Left lobe of liver (tissue), 2 donors: Measurements from ENCODE around the gene TMEM60. TPM values are rescaled to one million over a fixed set of nuclear protein-coding genes. Genes with fewer than 3 reads are reported as not detected.

Experiments
- ATAC-seq: fragments of 200-7000 bp; cut with Tn5 transposase; one replicate; pipeline ENCODE4 v1.9.1; 2020; ENCODE audit warnings: mild to moderate bottlenecking, moderate library complexity
- DNase-seq: peaks from one replicate; pipeline ENCODE4 v3.0.0-alpha.2; 2020; ENCODE audit warnings: low spot score
- total RNA-seq: library from RNA; stranded (reverse); gene quantifications from one replicate; pipeline ENCODE4 v1.2.1, GENCODE V29; 2021
- donor health status: DM: no; HTN: no; CAD: no; lungs with moderate emphysema.
- donor health status: DM: no; HTN: yes; CAD: no.

The TMEM60 gene
- total RNA-seq, 1 donor from 2014 or later, result 5.3 TPM

DNA sequence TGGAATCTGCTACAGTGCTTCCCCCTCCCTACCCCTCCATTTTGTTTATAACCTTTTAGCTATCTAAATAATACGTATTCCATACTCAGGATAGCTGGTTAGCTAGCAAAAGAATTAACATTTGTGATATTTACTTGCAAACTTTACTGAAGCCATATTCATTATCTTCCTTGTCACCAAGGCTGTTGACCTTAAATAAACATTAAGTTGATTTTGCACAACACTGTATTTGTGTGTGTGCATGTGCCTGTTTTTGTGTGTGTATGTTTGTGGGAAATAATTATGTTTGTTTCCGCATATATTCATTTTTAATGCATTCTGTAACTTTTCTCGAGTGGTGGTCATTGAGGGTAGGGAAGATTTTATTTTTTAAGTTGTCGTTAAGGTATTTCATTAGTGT, 15.9 kb downstream of the TMEM60 start:
- ATAC-seq (peak; percentile 51), DNase-seq (no peak)

DNA sequence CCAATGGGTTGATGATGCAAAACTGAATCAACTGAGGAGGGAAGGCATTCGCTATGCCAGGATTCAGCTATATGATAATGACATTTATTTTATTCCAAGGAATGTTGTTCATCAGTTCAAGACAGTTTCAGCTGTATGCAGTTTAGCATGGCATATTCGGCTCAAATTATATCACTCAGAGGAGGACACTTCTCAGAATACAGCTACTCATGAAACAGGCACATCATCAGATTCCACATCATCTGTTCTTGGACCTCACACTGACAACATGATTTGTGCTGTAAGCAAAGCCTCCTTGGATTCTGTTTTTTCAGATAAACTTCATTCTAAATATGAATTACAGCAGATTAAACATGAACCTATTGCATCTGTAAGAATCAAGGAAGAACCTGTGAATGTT, 19.7 kb downstream of the TMEM60 start:
- ATAC-seq (no peak), DNase-seq (no peak)

DNA sequence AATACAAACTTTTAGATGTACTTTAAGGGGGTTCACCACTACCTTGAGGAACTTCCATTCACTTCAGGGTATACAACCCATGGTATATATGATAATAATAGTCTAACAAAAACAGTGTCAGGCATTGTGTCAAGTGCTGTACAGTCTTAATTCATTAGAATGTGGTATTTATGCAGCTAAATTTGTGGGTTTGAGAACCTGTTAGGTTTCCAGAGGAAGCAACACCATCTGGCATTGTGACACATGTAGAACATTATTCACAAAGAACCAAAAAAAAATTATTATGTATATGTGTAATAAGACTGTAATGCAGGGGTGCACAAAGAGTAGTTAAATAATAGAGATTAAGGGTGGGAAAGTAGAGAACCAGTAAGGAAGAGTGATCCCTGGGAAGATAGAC, 26.3 kb downstream of the TMEM60 start:
- ATAC-seq (no peak), DNase-seq (no peak)

DNA sequence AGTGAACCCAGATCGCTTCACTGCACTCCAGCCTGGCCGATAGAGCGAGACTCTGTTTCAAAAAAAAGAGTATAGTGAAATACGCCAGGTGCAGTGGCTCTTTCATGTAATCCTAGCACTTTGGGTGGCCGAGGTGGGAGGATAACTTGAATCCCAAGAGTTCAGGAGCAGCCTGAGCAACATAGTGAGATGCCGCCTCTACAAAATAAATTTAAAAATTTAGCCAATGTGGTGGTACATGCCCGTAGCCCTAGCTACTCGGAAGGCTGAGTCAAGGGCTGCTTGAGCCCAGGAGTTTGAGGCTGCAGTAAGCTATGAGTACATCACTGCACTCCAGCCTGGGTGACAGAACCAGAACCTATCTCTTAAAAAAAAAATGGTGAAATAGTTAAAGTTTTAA, 27.9 kb downstream of the TMEM60 start:
- ATAC-seq, result no peak
- no peak for DNase-seq

DNA sequence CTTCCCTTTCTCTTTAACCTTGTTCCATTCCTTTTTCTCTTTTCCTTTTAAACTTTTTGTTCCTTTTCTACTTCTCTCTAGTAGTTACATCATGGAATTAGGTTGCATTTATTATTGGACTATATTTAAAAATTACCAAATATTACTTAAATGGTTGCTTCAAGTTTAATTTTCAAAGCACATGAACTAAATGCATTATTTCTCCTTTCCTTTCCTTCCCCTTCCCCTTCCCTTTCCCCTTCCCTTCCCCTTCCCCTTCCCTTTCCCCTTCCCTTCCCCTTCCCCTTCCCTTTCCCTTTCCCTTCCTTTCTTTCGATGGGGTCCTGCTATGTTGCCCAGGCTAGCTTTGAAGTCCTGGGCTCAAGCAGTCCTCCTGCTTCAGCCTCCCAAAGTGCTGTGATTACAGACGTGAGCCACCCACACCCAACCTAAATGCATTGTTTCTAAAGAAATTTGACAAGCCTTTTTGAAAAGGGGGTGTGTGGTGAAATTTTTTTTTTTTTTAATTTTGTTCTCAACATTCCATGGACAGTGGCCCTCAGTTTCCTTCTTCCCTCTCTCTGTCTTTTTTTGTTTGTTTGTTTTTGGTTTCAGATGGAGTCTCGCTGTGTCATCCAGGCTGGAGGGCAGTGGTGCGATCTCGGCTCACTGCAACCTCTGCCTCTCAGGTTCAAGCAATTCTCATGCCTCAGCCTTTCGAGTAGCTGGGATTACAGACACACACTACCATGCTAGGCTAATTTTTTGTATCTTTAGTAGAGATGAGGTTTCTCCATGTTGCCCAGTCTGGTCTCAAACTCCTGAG, 31.2 kb downstream of the TMEM60 start:
- DNase-seq (no peak), ATAC-seq (peak; percentile 38)

DNA sequence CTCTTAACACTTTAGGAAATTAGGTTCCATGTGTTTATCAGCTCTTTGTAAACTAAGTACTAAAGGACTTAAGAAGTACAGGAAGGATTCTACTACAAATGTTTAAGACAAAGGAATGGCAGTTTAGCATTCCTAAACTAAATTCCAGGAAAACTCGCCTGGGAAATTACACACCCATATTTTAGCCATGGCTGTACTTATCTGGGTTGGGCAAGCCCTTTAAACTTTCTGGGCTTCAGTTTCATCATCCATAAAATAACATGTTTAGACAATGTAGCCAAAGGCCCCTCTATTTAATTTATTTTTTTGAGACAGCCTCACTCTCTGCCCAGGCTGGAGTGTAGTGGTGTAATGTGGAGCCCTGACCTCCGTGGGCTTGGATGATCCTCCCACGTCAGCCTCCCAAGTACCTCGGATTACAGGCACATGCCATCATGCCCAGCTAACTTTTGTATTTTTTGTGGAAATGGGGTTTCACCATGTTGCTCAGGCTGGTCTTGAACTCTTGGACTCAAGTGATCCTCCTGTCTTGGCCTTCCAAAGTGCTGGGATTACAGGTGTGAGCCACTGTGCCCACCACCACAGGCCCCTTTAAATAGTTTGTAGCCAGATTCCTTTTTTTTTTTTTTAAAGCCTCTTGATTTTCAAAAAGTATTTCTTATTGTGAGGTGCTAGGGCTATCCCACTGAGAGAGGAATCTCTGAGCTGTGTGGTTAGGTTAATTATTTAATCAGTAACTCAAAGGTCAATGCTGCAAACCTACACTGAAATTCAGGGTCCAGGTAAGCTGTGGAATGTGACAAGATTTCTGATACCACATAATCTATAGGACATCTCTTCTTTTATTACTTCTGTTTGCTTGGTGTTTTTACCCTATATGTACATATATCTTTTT, 32.1 kb downstream of the TMEM60 start:
- DNase-seq, result no peak
- ATAC-seq, result peak; percentile 93

DNA sequence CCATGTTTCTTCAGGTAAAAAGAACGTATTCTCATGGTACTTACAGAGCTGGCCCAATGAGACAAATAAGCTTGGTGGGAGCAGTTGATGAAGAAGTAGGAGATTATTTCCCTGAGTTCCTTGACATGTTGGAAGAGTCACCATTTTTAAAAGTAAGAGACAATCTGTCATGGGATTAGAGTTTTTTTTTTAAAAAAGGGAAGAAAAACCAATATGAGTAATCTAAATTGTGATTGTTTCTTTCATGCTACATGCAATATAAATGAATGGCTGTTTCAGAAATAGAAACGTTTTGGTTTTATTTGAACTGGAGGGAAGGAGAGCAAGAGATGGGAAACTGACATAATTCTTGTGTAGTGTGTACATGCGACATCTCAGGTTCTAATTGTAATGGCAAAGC, 32.8 kb downstream of the TMEM60 start:
- DNase-seq (no peak), ATAC-seq (no peak)

DNA sequence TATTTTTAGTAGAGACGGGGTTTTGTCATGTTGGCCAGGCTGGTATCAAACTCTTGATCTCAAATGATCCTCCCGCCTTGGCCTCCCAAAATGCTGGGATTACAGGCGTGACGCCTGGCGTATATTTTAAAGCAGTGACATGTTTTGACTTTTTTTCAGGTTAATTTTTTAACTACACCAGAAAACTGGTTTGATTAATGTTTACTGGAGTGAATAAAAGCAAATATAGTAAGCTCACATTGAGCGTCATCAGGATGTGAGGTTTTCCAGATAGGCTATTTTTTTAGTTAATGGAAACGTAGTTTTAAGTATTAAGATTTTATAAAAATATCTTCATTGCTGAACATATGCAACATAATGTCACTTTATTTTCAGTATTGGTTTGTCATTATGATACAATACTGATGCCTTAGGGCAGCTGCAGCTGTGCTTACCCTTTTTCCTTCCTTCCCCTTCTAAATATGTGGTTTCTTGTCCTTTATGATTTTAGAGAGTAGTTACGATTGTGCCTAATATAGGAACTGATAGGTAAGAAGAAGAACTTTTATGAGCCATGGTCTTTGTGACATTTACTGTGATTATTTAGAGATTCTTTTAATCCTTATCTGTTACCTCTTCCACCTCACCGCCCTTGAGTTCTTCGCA, 37.3 kb downstream of the TMEM60 start:
- peak; percentile 64 for ATAC-seq
- no peak for DNase-seq

DNA sequence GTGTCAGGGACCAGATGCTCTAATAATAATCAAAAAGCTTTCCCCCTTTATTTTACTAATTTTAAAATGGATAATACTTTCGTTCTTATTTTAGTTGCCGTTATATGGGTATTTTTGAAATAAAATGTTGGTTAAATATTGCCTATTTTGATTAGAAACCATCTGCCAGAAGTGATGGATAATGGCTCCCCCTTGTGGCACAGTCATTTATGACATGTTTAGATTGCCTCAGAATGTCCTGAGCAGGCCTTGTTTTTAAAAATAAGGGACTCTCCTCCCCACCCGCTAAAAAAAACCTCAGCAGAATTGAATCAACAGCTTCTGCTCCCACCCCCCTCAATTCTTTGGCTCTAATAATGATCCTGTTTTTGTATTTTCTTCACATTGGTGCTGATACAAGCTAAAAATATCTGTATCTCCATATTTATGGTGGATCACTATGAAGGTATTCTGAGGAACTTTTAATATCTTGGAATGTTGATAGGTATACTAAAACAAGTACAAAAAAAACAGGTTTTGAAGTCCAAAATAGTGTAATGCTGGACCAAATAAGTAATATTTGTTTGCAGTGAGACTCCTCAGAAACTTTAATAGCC, 38.8 kb downstream of the TMEM60 start:
- ATAC-seq (peak; percentile 89), DNase-seq (peak; percentile 63)

DNA sequence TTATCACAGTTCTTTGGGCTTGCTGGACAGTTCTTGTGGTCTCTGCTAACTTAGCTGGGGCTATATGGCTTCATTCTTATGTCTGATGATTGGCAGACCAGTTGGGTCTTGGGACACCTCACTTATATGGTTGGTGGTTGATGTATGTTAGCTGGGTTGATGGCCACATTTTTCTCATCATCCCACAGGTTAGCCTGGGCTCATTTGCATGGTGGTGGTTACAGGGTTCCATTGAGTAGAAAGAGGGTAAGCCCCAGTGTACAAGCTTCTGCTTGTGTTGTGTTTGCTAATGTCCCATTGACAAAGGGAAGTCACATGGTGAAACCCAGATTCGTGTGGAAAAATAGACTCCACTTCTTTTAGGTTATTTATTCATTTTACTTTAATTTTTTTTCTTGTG, 40.6 kb downstream of the TMEM60 start:
- DNase-seq (no peak), ATAC-seq (no peak)

DNA sequence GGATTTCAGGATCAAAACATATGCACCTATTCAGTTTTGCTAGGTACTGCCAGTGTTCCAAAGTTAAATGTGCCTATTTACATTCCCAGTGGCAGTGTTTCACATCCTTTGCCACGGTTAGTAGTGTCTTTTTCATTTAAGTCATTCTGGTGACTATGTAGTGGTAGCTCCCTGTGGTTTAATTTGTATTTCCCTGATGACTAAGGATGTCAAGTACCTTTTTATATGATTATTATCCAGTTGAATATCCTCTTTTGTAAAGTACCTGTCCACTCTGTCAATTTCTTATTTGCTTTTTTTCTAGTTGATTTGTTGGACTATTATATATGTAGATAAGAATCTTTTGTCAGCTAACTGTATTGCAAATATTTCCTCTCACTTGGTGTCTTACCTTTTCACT, 45.1 kb downstream of the TMEM60 start:
- ATAC-seq (no peak), DNase-seq (no peak)

DNA sequence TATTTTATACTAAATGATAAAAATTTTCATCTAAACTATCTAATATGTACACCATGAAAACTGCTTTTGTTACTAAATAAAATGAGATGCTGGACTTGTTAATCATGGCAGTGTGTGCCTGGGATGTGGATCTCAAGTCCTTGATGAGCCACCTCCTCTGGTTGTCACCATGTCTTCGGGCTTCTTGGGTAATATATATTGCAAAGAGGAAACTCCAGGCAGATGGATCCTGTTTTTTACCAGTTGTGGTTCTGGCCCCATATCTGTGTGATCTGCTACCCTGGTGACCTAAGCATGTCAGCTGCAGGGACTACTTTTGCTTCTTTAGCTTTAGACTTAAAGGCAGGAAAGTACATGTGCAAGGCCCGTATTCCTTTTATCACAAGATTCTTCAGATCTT, 46.2 kb downstream of the TMEM60 start:
- ATAC-seq (peak; percentile 39), DNase-seq (no peak)

DNA sequence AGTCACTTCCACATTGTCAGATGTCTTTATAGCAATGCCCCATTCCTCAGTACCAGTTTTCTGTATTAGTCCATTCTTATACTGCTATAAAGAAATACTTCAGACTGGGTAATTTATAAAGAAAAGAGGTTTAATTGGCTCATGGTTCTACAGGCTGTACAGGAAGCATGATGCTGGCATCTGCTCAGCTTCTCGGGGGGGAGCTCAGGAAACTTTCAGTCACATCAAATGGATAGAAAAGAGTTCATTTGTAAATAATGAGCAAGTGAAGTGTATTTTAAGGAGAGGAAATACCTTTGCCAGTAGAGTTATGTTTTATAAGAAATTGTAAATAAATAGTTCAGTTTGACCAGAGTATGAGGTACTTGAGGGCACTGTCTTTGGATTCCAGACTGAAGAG, 50.5 kb downstream of the TMEM60 start:
- DNase-seq (no peak), ATAC-seq (no peak)

DNA sequence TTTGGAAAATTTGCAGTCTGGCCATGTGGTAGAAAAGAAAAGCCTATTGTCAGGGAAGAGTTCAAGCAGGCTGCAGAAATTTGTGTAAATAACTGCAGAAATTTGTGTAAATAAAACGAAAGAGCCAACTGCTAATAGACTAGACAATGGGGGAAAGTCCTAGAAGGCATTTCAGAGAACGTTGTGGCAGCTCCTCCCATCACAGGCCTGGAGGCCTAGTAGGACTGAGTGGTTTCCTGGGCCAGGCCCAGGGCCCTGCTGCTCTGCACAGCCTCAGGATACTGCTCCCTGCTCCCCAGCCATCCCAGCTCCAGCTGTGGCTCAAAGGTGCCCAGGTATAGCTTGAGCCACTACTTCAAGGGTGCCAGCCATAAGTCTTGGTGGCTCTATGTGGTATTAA, 51.1 kb downstream of the TMEM60 start:
- ATAC-seq, result peak; percentile 75

DNA sequence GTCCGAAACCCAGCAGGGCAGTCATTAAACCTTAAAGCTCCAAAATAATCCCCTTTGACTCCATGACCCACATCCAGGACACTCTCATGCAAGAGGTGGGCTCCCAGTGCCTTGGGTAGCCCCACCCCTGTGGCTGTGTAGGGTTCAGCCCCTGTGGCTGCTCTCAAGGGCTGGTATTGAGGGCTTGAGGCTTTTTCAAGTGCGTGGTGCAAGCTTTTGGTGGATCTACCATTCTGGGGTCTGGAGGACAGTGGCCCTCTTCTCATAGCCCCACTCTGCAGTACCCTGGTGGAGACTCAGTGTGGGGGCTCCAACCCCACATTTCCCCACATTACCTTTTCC, 51.4 kb downstream of the TMEM60 start:
- DNase-seq (no peak), ATAC-seq (peak; percentile 19)

More for the DNA sequence above, 51.1 kb downstream of the TMEM60 start:
- no peak for DNase-seq

DNA sequence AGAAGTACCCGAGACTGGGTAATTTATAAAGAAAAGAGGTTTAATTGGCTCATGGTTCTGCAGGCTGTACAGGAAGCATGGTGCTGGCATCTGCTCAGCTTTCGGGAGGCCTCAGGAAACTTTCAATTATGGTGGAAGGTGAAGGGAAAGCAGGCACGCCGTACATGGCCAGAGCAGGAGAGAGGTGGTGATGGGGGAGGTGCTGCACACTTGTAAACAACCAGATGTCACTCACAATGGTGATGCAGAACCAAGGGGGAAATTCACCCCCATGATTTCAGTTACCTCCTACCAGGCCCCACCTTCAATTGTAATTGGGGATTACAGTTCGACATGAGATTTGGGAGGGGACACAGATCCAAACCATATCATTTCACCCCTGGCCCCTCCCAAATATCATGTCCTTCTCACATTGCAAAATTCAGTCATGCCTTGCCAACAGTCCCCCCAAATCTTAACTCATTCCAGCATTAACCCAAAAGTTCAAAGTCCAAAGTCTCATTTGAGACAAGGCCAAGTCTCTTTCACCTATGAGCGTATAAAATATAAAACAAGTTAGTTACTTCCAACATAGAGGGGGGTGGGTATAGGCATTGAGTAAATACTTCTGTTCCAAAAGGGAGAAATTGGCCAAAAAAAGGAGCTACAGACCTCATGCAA, 51.9 kb downstream of the TMEM60 start:
- no peak for DNase-seq

DNA sequence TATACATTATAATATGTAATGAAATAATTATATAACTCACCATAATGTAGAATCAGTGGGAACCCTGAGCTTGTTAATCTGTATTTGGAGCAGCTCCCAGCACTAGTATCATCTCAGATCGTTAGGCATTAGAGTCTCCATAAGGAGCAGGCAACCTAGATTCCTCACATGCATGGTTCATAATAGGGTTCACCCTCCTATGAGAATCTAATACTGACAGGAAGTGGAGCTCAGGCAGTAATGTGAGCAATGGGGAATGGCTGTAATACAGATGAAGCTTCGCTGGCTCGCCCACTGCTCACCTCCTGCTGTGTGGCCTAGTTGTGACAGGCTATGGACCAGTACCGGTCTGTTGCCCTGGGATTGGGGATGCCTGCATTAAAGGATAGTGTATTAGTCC, 52.5 kb downstream of the TMEM60 start:
- no peak for ATAC-seq
- no peak for DNase-seq

More for the DNA sequence above, 51.9 kb downstream of the TMEM60 start:
- ATAC-seq, result peak; percentile 59
